Measurements from ENCODE around the gene GTPBP10.

Gene GTPBP10

DNA sequence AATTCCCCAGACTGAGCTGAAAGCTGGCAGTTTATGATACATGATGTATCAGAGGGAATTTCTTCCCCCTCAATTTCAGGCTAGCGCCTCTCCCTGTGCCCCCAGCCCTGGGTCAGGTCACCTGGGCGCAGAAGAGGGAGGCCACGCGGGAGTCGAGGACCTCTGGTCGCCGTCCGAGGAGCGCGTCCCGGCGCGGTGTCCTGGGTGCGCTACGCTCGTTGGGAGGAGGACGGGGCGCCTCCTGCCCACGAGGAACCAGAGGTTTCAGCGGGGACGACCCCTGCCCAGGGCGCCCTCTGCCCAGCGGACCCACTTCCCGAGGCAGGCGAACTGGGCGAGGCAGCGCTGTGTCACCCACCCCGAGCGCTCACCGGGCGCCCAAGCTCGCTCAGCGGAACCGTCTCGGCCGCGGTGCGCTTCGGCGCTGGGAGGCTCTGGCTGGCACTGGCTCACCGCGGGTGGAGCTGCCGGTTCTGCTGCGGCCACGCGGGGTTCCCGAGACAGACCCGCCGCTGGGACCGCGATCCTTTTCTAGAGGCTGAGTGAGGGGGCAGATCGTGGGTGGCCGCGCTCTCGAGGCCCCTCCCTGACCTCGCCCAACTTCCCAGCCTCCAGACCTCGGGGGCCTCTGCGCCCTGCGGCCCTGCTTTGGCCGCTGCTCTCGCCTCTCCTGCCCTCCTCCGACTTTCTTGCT, 25.6 kb upstream of the GTPBP10 start, which contains the start of gene FAM237B:
Gene FAM237B, minus strand, starts transcription at position 504 of the 694 bp plus-strand sequence. CDS start 1,556 bp downstream, outside the sequence.
- H3K4me1 ChIP-seq (ENCODE audit: control insufficient read depth, low read length), result no peaks in the 10 kb centered on the region
- peaks cover 32% of the 10 kb centered on the region for H3K27me3 ChIP-seq (ENCODE audit: control insufficient read depth, low read length)
- H4K20me1 ChIP-seq (ENCODE audit: control insufficient read depth, insufficient read depth, low read depth, low read length), result no peaks in the 10 kb centered on the region
- H3K9me2 ChIP-seq (replicated peaks; ENCODE audit: control insufficient read depth, low read length), result no peaks in the 10 kb centered on the region
- H3K9me3 ChIP-seq (ENCODE audit: control insufficient read depth, insufficient read depth, low read length), result no peaks in the 10 kb centered on the region
- no peaks in the 10 kb centered on the region for H3K79me2 ChIP-seq (ENCODE audit: control insufficient read depth, low read length)
- H3F3A ChIP-seq (ENCODE audit: control insufficient read depth, insufficient read depth), result no peaks in the 10 kb centered on the region
- no peak within 1 kb of the TSS for H3K4me3 ChIP-seq (ENCODE audit: low read length)
- no peaks in the 10 kb centered on the region for H3K36me3 ChIP-seq (ENCODE audit: control insufficient read depth, low read length)
- H3K27ac ChIP-seq (ENCODE audit: low read depth, low read length), result no peak within 1 kb of the TSS
- no peak for TF ChIP-seq EZH2phosphoT487 (IDR thresholded peaks at IDR 0.05; ENCODE audit: borderline replicate concordance, low read length)
- TF ChIP-seq, protein P1, sequence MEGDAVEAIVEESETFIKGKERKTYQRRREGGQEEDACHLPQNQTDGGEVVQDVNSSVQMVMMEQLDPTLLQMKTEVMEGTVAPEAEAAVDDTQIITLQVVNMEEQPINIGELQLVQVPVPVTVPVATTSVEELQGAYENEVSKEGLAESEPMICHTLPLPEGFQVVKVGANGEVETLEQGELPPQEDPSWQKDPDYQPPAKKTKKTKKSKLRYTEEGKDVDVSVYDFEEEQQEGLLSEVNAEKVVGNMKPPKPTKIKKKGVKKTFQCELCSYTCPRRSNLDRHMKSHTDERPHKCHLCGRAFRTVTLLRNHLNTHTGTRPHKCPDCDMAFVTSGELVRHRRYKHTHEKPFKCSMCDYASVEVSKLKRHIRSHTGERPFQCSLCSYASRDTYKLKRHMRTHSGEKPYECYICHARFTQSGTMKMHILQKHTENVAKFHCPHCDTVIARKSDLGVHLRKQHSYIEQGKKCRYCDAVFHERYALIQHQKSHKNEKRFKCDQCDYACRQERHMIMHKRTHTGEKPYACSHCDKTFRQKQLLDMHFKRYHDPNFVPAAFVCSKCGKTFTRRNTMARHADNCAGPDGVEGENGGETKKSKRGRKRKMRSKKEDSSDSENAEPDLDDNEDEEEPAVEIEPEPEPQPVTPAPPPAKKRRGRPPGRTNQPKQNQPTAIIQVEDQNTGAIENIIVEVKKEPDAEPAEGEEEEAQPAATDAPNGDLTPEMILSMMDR (IDR thresholded peaks at IDR 0.05; ENCODE audit: low read depth, low read length, poor library complexity, severe bottlenecking), result no peak
- no peak within 1 kb of the TSS for H3K4me2 ChIP-seq (ENCODE audit: low read length)

DNA sequence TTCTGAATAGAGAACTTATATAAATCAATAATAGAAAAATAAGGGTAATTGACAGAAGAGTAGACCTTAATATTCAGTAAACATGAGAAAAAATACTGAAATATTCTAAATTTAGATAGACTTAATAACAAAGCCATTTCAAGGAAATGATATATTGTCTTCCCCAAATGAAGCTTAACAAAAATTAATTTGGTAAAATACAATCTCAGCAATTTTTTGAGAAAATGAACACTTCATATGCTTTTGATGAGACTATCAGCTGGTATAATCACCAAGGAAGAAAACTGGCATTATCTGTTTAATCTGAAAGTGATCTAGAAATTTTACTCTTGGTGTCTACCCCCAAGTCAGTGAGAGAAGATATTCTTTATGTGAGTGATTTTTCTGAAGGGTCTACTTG, 23.7 kb upstream of the GTPBP10 start:
- Histone ChIP-seq H3K36me3 (ENCODE audit: control insufficient read depth, low read length) (no peaks in the 10 kb centered on the region), H3F3A (ENCODE audit: control insufficient read depth, insufficient read depth) (no peaks in the 10 kb centered on the region), H3K4me3 (ENCODE audit: low read length) (no peak overlapping the region), H3K4me1 (ENCODE audit: control insufficient read depth, low read length) (no peaks in the 10 kb centered on the region), H3K27ac (ENCODE audit: low read depth, low read length) (no peak overlapping the region), H4K20me1 (ENCODE audit: control insufficient read depth, insufficient read depth, low read depth, low read length) (no peaks in the 10 kb centered on the region), H3K4me2 (ENCODE audit: low read length) (no peak overlapping the region), H3K9me2 (replicated peaks; ENCODE audit: control insufficient read depth, low read length) (no peaks in the 10 kb centered on the region), H3K79me2 (ENCODE audit: control insufficient read depth, low read length) (no peaks in the 10 kb centered on the region), H3K27me3 (ENCODE audit: control insufficient read depth, low read length) (peaks cover 23% of the 10 kb centered on the region), H3K9me3 (ENCODE audit: control insufficient read depth, insufficient read depth, low read length) (no peaks in the 10 kb centered on the region)
- TF ChIP-seq, protein P1 (IDR thresholded peaks at IDR 0.05; ENCODE audit: low read depth, low read length, poor library complexity, severe bottlenecking), result no peak
- TF ChIP-seq EZH2phosphoT487 (IDR thresholded peaks at IDR 0.05; ENCODE audit: borderline replicate concordance, low read length), result no peak

DNA sequence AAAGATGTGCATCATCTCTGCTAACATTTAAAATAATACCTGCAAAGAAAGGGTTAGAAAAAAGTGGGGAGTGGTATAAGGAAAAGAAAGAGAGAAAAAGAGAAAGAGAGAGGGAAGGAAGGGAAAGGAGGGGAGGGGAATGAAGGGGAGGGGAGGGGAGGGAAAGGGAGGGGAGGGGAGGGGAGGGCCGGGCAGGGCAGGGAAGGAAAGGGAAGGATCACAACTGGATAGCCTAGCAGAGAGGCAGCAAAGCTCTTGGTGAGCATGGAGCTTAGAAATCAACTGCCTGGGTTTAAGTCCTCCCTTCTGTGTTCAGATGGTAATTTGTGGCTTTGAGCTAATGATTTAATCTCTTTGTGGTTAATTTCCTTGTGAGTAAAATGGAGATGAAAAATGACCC, 20.0 kb upstream of the GTPBP10 start:
- no peaks in the 10 kb centered on the region for H4K20me1 ChIP-seq (ENCODE audit: control insufficient read depth, insufficient read depth, low read depth, low read length)
- no peaks in the 10 kb centered on the region for H3F3A ChIP-seq (ENCODE audit: control insufficient read depth, insufficient read depth)
- no peaks in the 10 kb centered on the region for H3K4me1 ChIP-seq (ENCODE audit: control insufficient read depth, low read length)
- H3K9me3 ChIP-seq (ENCODE audit: control insufficient read depth, insufficient read depth, low read length), result no peaks in the 10 kb centered on the region
- H3K27me3 ChIP-seq (ENCODE audit: control insufficient read depth, low read length), result peaks cover 8% of the 10 kb centered on the region
- no peaks in the 10 kb centered on the region for H3K9me2 ChIP-seq (replicated peaks; ENCODE audit: control insufficient read depth, low read length)
- TF ChIP-seq, protein P1 (IDR thresholded peaks at IDR 0.05; ENCODE audit: low read depth, low read length, poor library complexity, severe bottlenecking), result no peak
- TF ChIP-seq EZH2phosphoT487 (IDR thresholded peaks at IDR 0.05; ENCODE audit: borderline replicate concordance, low read length), result no peak
- no peak overlapping the region for H3K27ac ChIP-seq (ENCODE audit: low read depth, low read length)
- no peak overlapping the region for H3K4me3 ChIP-seq (ENCODE audit: low read length)
- H3K4me2 ChIP-seq (ENCODE audit: low read length), result no peak overlapping the region
- no peaks in the 10 kb centered on the region for H3K36me3 ChIP-seq (ENCODE audit: control insufficient read depth, low read length)
- no peaks in the 10 kb centered on the region for H3K79me2 ChIP-seq (ENCODE audit: control insufficient read depth, low read length)

Measured in DOHH2 (cell line).